Medulla oblongata (tissue), 1 donor: ENCODE data around the gene MAPKBP1.

Experiments
- DNase-seq: peaks from one replicate; pipeline ENCODE4 v3.0.0-alpha.2; 2015; ENCODE audit errors: extremely low spot score

MAPKBP1 gene

GRCh38 chr15:41868321-41868720 is 94.0 kb downstream of the MAPKBP1 start:
- DNase-seq, result no peak

GRCh38 chr15:41869770-41870688 is 95.7 kb downstream of the MAPKBP1 start:
- DNase-seq, result no peak

GRCh38 chr15:41870689-41871081 is 96.4 kb downstream of the MAPKBP1 start:
- no peak for DNase-seq

- DNase-seq, result no peak
Observed at GRCh38 chr15:41871175-41871905, 97.1 kb downstream of the MAPKBP1 start.

GRCh38 chr15:41872166-41872747 is 98.0 kb downstream of the MAPKBP1 start:
- no peak for DNase-seq

GRCh38 chr15:41873711-41874110 is 99.4 kb downstream of the MAPKBP1 start:
- DNase-seq, result no peak

DNA sequence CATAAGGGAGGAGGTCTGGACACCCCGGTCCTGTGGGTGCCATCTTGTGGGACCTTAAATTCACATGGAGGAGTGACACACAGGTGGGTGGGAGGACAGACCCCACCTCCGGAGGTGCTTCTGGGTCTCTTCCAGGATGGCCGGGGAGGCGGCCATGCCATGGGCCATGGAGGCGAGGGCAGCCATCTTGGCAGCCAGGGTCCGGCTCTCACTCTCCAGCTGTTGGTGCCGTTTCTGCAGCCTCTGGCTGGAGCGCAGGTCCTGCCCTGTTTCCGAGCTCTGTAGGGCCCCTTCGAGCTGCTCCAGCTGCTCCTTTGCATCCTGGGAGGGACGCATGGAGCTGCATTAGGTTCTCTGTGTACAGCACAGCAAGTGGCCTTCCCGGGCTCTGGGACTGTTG is 100.5 kb downstream of the MAPKBP1 start:
- no peak for DNase-seq

- DNase-seq, result no peak
Observed at GRCh38 chr15:41876007-41876406, 101.7 kb downstream of the MAPKBP1 start.

DNA sequence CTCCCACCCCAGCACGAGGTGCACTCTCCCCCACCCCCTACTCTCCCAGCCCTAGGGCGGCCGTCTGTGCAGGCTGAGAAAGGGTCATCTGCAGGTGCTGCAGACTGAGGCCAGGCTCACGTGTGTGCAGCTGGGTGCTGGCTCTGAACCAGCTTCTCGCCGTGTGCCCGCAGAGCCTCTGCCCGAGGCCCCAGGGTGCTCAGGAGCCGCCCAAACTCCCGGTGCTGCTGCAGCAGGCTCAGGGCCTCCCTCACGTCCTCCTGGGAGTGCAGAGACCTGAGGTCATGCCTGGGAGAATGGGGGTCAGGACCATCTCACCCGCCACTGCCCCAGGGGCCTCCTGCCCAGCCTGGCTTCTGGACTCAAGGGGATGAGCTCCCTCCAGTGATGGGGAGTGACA is 102.4 kb downstream of the MAPKBP1 start:
- no peak for DNase-seq
